Skin epidermis (tissue), 12 donors: ENCODE measurements around the gene WDFY4.

Source experiments
- H3K27ac ChIP-seq, 21 experiments: fragments of 200-600 bp; sonication (generic) in 11 of 21; one replicate each; pipeline ENCODE4 v1.5.0; 2020; ENCODE audit warnings: mild to moderate bottlenecking in 3 of 21, inconsistent platforms in 2 of 21, moderate library complexity in 2 of 21
- H3K4me3 ChIP-seq, 7 experiments: fragments of 200-600 bp; sonication (generic) in 2 of 7; one replicate each; pipeline ENCODE4 v1.5.0; 2020; ENCODE audit warnings: inconsistent platforms in 2 of 7, mild to moderate bottlenecking in 2 of 7, moderate library complexity in 1 of 7

Gene WDFY4

GRCh38 chr10:48834189-48834965, 149.7 kb downstream of the WDFY4 start:
- no peak overlapping the region for H3K4me3 ChIP-seq
- no peak overlapping the region for H3K27ac ChIP-seq

GRCh38 chr10:48835781-48836180, 151.1 kb downstream of the WDFY4 start:
- no peak overlapping the region for H3K4me3 ChIP-seq
- no peak overlapping the region for H3K27ac ChIP-seq

DNA sequence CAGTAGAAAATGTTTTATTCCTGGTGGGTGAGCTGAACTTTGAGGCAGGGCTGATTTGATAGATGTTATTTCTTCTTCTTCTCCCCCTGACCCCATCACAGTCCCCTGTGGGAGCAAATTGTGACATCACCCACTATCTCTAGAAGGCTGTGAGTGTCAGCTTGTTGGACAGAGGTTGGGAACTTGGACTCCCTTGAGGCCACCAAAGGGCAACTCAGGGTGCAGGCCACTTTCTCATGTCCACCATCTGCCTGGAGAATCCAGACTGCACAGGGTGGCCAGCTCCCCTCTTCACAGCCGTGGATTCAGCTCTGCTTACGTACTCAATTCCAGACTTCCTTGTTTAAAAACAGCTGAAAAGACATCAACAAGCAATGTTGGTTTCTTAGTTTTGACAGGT, 151.9 kb downstream of the WDFY4 start:
- Histone ChIP-seq H3K4me3 (no peak overlapping the region), H3K27ac (no peak overlapping the region)

DNA sequence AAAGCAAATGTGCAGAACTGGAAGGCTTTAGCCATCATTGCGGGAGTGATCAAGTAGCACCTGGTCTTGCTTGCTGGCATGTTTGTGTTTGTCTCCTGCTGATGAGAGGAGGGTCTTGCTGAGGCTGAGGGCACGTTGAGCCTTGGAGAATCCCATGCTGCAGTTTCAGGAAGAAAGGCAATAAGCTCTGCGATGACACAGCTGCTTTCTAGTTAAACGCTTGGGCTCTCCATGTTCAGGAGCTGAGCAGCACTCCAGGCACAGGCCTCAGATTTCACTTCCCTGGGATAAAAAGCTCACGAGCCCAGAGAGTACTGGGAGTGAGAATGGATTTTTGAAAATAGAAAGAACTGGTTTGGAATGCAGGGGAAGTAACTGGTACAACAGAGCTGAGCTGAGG, 154.2 kb downstream of the WDFY4 start:
- H3K4me3 ChIP-seq = no peak overlapping the region
- no peak overlapping the region for H3K27ac ChIP-seq

DNA sequence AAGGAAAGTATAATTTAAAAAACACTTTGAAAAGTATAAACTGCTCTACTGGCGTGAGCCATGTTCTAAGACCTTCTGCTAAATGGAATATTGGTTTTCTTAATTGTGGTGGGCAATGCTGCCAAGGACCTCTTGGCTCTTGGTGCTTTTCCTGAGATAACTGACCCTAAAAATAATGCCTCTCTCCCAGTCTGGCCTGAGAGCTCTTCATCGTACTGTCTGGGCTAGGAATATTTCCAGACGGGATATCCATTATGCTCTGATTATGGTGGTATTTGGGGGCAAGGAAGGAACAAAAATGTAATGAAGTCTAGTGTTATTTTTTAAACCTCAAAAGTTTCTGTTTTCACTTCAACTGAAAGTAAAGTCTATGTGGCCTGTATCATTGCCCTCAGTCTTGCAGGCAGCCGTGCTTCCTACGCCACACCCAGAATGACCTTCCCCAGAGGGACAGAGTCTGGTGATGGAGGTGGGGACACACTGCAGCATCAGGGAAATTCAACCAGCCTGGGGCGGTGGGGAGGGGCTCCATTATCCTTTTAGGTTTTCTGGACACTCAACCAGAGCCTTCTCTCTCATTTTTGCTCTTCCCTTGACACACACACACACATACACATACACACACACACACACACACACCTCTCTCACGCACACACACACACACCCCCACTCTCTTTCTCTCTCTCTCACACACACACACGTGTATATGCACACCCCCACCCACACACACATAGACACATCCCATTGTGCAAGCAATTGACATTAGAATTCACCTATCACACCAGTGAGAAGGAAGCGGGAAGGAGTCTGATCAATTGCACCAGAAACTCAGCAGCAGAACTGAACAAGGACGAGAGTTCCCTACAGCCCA, 155.4 kb downstream of the WDFY4 start:
- Histone ChIP-seq H3K27ac (no peak overlapping the region), H3K4me3 (no peak overlapping the region)

- H3K4me3 ChIP-seq = no peak overlapping the region
- H3K27ac ChIP-seq = no peak overlapping the region
Observed at GRCh38 chr10:48842231-48842630, 157.6 kb downstream of the WDFY4 start.

GRCh38 chr10:48843198-48843597, 158.5 kb downstream of the WDFY4 start:
- H3K27ac ChIP-seq = no peak overlapping the region
- H3K4me3 ChIP-seq = no peak overlapping the region

- Histone ChIP-seq H3K4me3 (no peak overlapping the region), H3K27ac (no peak overlapping the region)
Observed at GRCh38 chr10:48844616-48845015, 159.9 kb downstream of the WDFY4 start.

DNA sequence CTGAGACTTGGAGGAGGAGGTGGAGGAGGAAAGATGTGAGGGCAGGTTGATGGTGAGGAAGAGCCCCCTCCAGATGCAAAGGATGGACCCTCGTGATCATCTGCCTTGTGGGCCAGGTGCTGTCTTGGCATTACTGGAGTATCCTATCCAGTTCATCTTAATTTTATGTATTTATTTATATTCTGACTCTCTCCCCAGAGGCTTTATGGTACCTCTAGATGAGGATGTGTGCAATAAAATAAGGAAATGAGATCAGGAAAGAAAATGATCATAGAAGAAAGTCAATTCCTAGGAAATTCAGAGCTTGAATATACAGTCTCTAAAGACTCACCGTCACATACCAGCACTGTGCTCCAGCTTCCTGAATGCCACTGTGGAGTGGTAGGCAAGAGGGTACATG, 160.8 kb downstream of the WDFY4 start:
- Histone ChIP-seq H3K4me3 (no peak overlapping the region), H3K27ac (no peak overlapping the region)

DNA sequence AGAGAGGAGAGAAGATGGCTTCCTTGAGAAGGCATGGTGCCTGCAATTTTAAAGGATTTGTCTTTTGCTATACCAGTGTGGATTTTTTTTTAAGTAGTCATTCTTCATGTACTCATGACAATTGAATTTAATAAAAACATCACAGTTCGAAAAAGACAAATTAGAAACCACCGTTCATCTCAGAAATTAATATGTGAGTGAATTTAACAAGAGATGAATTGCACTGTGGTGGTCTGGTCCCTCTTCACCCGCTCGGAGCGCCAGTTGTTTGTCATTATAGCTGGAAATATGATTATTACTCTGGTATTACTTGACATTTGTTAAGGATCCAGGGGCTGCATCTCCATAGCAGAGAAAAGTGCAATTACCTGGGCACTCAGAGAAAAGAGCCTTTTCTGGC, 163.0 kb downstream of the WDFY4 start:
- no peak overlapping the region for H3K4me3 ChIP-seq
- H3K27ac ChIP-seq = no peak overlapping the region

GRCh38 chr10:48856855-48857254, 172.2 kb downstream of the WDFY4 start:
- H3K27ac ChIP-seq = no peak overlapping the region
- no peak overlapping the region for H3K4me3 ChIP-seq

- Histone ChIP-seq H3K27ac (no peak overlapping the region), H3K4me3 (no peak overlapping the region)
Observed at GRCh38 chr10:48872234-48872633, 187.6 kb downstream of the WDFY4 start.

DNA sequence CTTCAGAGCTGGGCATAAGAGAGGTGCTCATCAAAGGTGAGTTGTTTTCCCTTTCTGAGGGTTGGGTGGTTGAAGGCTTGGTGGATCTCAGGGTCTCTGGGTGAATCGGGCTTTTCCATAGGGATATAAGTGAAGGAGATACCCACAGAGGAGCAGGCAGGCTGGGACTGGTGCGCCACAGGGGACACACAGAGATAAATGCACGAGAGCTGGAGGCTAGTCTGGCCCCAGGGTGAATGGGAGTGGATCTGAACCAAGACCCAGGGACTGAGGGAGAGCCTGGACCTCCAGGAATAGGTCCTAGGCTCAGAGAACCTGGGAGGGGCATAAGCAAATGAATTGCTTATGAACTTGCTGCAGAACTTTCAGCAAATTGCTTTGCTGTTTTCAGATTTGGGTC, 193.4 kb downstream of the WDFY4 start:
- Histone ChIP-seq H3K4me3 (no peak overlapping the region), H3K27ac (no peak overlapping the region)

GRCh38 chr10:48879451-48879850, 194.8 kb downstream of the WDFY4 start:
- no peak overlapping the region for H3K4me3 ChIP-seq
- H3K27ac ChIP-seq = no peak overlapping the region

GRCh38 chr10:48880016-48880705, 195.5 kb downstream of the WDFY4 start:
- Histone ChIP-seq H3K27ac (no peak overlapping the region), H3K4me3 (no peak overlapping the region)

- no peak overlapping the region for H3K4me3 ChIP-seq
- H3K27ac ChIP-seq = no peak overlapping the region
Observed at GRCh38 chr10:48881937-48882336, 197.3 kb downstream of the WDFY4 start.

GRCh38 chr10:48882881-48883280, 198.2 kb downstream of the WDFY4 start:
- no peak overlapping the region for H3K27ac ChIP-seq
- H3K4me3 ChIP-seq = no peak overlapping the region

GRCh38 chr10:48883701-48884100, 199.0 kb downstream of the WDFY4 start:
- no peak overlapping the region for H3K27ac ChIP-seq
- H3K4me3 ChIP-seq = no peak overlapping the region

- no peak overlapping the region for H3K4me3 ChIP-seq
- H3K27ac ChIP-seq = no peak overlapping the region
Observed at GRCh38 chr10:48884179-48885045, 199.7 kb downstream of the WDFY4 start.

GRCh38 chr10:48885376-48885775, 200.7 kb downstream of the WDFY4 start:
- Histone ChIP-seq H3K27ac (no peak overlapping the region), H3K4me3 (no peak overlapping the region)
